GM12865 (cell line): ENCODE results near the gene BTBD18.

Experiments used
- DNase-seq: peaks from one replicate; pipeline ENCODE4 v3.0.0; 2010; ENCODE audit warnings: low read depth
- H3K4me3 ChIP-seq: 2 replicates; pipeline ENCODE4 v1.5.1; 2011; ENCODE audit warnings: mild to moderate bottlenecking, low read depth, low read length, control low read depth
- TF ChIP-seq, protein P1 (sequence below): IDR thresholded peaks from 2 replicates; pipeline ENCODE4 v1.5.1; 2011; ENCODE audit warnings: low read length, control low read depth, low read depth, inconsistent platforms; ENCODE audit not compliant: insufficient read depth; ENCODE audit errors: missing control alignments

The BTBD18 gene, protein sequence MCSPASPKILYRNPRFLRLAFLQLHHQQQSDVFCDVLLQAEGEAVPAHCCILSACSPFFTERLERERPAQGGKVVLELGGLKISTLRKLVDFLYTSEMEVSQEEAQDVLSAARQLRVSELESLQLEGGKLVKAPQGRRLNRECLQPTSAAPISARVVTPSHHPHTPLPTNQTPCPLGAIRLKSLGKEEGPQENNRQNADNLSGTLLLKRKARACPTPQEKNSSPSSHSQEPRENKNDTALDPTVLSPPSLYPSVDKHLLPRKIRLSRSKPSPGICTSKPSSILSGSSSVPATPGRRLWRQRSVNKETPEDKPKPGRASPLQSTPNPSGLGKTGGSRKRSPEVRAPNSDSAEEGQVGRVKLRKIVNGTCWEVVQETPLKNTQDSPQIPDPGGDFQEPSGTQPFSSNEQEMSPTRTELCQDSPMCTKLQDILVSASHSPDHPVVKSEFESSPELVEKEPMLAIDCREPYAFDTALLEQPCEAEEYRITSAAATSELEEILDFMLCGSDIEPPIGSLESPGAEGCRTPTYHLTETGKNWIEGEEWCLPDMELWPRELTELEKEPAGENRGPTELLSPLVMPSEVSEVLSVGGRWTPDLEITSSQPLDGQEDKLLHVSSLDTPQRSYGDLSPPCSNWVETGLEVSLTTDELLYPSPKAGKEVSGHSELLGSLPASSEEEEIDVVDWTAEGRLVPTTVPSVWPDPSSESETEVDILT

DNA sequence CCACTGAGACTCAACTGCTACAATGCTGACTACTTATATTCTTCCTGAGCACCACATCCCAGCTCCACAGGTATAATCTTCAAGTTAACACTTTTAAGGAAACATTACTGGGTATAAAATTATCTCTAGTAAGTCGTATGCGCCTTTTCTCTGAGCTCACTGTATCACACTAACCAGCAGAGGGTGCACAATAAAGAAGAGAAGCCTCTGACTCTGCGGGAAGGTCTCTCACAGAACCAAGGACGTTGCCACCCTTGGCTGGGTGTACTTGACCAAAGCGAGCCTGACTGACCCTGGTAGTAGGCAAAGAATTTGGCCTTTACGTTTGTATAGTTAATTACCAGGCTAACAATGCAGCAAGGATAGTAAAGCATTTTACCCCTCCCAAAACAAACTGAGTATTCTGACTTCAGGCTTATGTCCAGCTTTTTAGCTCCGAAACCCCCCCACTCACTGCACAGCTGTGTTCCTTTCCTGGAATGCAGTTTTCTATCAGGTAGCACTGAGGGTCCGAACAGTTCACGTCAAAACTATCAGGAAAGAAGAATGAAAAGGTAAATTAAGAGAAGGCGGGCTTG lies at the start of gene BTBD18:
TSS of gene BTBD18 (minus strand) at position 144 of the 578 bp plus-strand sequence. CDS start 631 bp downstream, outside the sequence.
- peak; percentile 54 for DNase-seq
- H3K4me3 ChIP-seq, result no peak within 1 kb of the TSS
- TF ChIP-seq, protein P1, sequence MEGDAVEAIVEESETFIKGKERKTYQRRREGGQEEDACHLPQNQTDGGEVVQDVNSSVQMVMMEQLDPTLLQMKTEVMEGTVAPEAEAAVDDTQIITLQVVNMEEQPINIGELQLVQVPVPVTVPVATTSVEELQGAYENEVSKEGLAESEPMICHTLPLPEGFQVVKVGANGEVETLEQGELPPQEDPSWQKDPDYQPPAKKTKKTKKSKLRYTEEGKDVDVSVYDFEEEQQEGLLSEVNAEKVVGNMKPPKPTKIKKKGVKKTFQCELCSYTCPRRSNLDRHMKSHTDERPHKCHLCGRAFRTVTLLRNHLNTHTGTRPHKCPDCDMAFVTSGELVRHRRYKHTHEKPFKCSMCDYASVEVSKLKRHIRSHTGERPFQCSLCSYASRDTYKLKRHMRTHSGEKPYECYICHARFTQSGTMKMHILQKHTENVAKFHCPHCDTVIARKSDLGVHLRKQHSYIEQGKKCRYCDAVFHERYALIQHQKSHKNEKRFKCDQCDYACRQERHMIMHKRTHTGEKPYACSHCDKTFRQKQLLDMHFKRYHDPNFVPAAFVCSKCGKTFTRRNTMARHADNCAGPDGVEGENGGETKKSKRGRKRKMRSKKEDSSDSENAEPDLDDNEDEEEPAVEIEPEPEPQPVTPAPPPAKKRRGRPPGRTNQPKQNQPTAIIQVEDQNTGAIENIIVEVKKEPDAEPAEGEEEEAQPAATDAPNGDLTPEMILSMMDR, result peak; percentile 39

DNA sequence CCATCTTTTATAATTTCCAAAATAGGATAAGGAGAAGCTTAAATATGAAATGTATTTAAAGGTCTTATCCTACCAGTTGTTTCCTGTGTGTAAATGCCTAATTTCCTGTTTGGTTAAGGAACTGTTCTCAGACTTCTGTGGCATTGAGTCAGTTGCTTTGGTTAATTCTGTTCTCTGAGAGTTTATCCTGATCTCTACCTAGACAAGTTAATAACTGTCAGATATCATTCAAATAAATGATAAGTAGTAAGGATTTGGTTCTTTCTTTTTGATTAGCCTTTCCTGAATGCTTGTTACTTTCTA lies 49.5 kb upstream of the BTBD18 start:
- no peak for DNase-seq
- TF ChIP-seq, protein P1, result no peak
- H3K4me3 ChIP-seq, result no peak overlapping the region

DNA sequence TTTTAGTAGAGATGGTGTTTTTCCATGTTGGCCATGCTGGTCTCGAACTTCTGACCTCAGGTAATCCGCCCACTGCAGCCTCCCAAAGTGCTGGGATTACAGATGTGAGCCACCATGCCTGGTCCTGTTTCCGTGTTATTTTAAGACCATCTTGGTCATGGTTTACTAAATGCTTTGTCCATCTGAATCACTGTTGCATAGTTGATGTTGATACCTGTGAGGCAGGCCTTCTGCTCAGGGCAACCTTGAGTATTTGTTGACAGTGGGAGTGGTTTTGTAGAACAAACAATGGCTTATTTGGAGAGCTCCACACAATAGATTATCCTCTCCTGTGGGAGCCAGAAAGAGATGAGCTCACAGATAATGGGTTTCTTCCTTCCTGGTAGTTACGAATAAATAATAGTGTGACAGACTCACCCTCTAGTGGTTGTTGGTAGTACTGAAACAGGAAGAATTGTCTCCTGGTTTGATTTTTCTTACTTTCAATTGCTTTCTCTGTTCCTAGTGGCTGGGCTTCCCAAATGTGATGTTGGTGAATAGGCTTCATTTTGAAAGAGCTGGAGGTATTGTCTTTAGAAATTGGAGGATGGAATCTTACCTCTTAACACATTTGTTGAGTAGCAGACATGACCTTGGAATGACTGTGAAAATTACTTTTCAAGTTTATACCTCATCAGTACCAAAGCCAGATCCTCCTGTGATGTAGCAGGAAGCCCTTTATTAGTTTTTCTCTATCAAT lies 49.0 kb upstream of the BTBD18 start:
- H3K4me3 ChIP-seq, result no peak overlapping the region
- TF ChIP-seq, protein P1, result peak; percentile 76
- DNase-seq, result peak; percentile 74

DNA sequence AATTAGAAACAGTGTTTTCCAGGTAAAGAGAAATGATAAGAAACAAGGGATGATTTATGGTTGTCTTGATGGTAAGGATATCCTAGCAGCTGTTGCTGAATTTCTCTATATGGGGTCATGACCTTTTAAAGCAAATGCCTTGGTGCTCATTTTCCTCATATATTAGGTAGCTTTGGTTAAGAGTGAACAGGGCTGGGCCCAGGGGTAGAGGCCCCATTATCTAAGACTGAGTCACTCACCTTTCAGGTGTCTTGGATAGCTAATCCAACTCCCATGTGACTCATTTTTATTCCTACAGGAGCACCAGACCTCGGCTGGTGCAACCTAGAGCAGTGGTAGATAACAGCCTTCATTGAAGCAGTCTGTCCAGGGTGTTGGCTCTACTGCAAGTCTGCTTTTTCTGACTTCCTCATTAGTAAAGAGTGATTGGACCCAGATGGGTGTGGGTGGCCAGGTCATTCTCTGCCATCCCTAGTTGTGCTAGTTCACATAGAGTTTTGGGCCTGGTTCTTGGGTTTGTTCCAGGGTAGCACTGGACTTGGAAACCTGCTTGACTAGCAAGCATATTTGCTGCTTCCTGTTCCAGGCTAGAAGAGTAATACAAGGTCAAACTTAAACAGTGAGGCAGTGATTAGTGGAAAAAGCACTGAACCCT lies 47.4 kb upstream of the BTBD18 start:
- no peak overlapping the region for H3K4me3 ChIP-seq
- no peak for DNase-seq
- TF ChIP-seq, protein P1, result no peak

DNA sequence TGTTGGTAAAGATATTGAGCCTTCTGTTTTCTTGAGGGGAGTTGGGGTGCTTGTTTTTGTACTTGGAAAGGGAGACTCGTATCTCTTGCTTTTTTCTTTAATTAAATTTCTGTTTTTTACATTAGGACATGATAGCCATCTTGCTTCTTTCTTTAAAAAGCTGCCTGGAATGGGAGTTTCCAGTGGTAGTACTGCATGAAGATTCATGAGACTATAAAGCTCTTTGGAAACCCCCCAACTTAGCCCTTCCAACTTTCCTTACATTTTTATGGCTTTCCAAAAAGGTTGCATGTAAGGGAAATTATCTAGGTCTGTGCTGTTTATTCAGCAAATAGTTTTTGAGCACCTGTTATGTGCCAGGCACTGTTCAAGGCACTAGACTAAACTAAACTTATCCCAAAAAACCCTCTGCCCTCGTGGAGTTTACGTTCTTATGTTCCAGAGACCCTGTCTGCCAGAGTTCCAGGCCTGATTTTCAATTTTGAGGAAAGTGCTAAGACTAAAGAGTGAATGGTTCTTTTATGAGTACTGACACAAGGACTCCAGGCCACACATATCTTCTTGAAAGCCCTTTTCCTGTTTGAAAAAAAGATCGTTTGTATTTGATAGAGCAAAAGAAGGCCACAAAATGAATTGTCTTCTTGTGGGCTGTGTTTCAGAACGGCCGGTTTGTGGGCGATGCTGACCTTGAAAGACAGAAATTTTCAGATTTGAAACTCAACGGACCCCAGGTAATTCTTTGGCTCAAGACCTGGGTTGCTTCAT lies 41.9 kb upstream of the BTBD18 start:
- no peak for DNase-seq
- TF ChIP-seq, protein P1, result no peak
- H3K4me3 ChIP-seq, result no peak overlapping the region

DNA sequence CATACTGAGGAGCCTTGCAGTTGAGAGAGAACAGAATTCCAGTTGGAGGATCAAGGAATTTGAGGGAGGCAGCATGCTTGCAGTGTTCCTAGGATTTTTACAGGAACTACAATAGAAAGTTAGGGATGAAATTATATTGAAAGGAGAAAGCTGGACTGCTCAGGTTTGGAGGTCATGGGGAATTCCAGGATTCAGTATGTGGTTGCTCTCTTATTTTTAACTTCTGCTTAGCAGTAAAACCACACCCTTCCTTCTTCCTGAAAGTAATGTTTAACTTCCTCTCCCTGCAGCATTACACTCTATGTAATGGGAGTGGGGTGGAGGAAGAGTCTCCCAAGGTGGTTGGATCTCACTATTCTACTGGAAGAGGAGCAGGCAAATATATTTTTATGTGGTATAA lies 41.3 kb upstream of the BTBD18 start:
- TF ChIP-seq, protein P1, result no peak
- no peak for DNase-seq
- no peak overlapping the region for H3K4me3 ChIP-seq
